Sigmoid colon (tissue), 7 donors: ENCODE data around the gene VOPP1. TPM values are rescaled to one million over a fixed set of nuclear protein-coding genes. Genes with fewer than 3 reads are reported as not detected.
"Not testable (repeated sequence)": the region's sequence is repeated elsewhere in the genome, so short reads cannot be mapped to it uniquely, and the experiment has no call there.

Source experiments
- DNase-seq: peaks from one replicate; pipeline ENCODE4 v3.0.0-alpha.2; 2019
- H3K27ac ChIP-seq, 4 donors: fragments of 200-600 bp; sonication (generic); one replicate each; pipeline ENCODE4 v1.5.1; 2016 to 2019; ENCODE audit warnings: mild to moderate bottlenecking in 1 of 4
- H3K27me3 ChIP-seq, 3 donors: fragments of 200-600 bp; sonication (generic); one replicate each; pipeline ENCODE4 v1.5.1; 2019; ENCODE audit warnings: mild to moderate bottlenecking in 1 of 3
- H3K36me3 ChIP-seq, 4 donors: fragments of 200-600 bp; sonication (generic); one replicate each; pipeline ENCODE4 v1.5.1; 2016 to 2019
- H3K4me1 ChIP-seq, 4 donors: fragments of 200-600 bp; sonication (generic); one replicate each; pipeline ENCODE4 v1.5.1; 2017 to 2019
- H3K4me3 ChIP-seq, 4 donors: fragments of 200-600 bp; sonication (generic); one replicate each; pipeline ENCODE4 v1.5.1; 2017 to 2019; ENCODE audit warnings: mild to moderate bottlenecking in 2 of 4, moderate library complexity in 1 of 4
- H3K9me3 ChIP-seq, 4 donors: fragments of 200-600 bp in 3 of 4; sonication (generic) in 3 of 4; one replicate each; pipeline versions ENCODE4 v1.5.1 to v1.6.1; 2013 to 2019
- CTCF ChIP-seq, 4 experiments: fragments of 450-650 bp in 3 of 4; fragments of 200-600 bp in 1 of 4; IDR thresholded peaks; one replicate each; pipeline ENCODE4 v1.5.1; 2016 to 2019; ENCODE audit warnings: antibody characterized with exemption in 4 of 4, mild to moderate bottlenecking in 3 of 4, moderate library complexity in 2 of 4
- EP300 ChIP-seq, 4 donors: sonication (generic); formaldehyde crosslinking; IDR thresholded peaks; one replicate each; pipeline ENCODE4 v1.6.1; 2017; ENCODE audit warnings: antibody characterized with exemption in 4 of 4
- POLR2A ChIP-seq, 2 donors: fragments of 450-650 bp; IDR thresholded peaks; one replicate each; pipeline ENCODE4 v1.6.1; 2016; ENCODE audit warnings: antibody characterized with exemption in 2 of 2, mild to moderate bottlenecking in 2 of 2, moderate library complexity in 2 of 2
- POLR2AphosphoS5 ChIP-seq, 4 donors: sonication (generic); formaldehyde crosslinking; IDR thresholded peaks; one replicate each; pipeline ENCODE4 v1.6.1; 2017; ENCODE audit warnings: antibody characterized with exemption in 4 of 4
- WGBS, 2 donors: extraction: QIAGEN DNeasy Blood & Tissue Kit; methylation state at CpG; one replicate each; pipeline ENCODE4 v1.1.7; 2013; 5-methylcytosine and 5-hydroxymethylcytosine counted together
- intact Hi-C: fragments of 100-400 bp; cut with DNase I; formaldehyde crosslinking; loops from one replicate; pipeline ENCODE4 v1.15.1; 2023
- polyA plus RNA-seq, 3 donors: library from polyadenylated mRNA; stranded (reverse); fragments of 200-250 nt; gene quantifications; one replicate each; pipeline ENCODE4 v1.2.3, GENCODE V29; 2013
- total RNA-seq, 4 donors: library from RNA; depleted of rRNA; stranded (reverse); fragments of >200 nt; gene quantifications; one replicate each; pipeline ENCODE4 v1.1.0, GENCODE V29; 2016
- donor health status: healthy with polysubstance abuse.
- donor health status: Bipolar disorder and iron deficiency.
- donor health status: healthy.

VOPP1 gene
- total and polyA plus RNA-seq, 7 donors: 22.2 to 59.5 (median 26.4) TPM

GRCh38 chr7:55475855-55476803 lies 96.2 kb downstream of the VOPP1 start:
- peaks cover 0 to 12% (median 2%) of the 10 kb centered on the region in 4 donors for H3K36me3 ChIP-seq

GRCh38 chr7:55474944-55475854 lies 97.1 kb downstream of the VOPP1 start:
- WGBS, 2 donors: 86 to 91% methylated on average over 22 of the region's 22 CpGs
- Histone ChIP-seq H3K27me3 (no peaks in the 10 kb centered on the region), H3K9me3 (no peaks in the 10 kb centered on the region), H3K36me3 (peaks cover 0 to 10% (median 2%) of the 10 kb centered on the region in 4 donors), H3K4me1 (no peaks in the 10 kb centered on the region), H3K27ac (no peak overlapping the region), H3K4me3 (no peak overlapping the region)
- intact Hi-C loops: no loop called here
- no peak for DNase-seq
- no peak for TF ChIP-seq POLR2AphosphoS5 (IDR thresholded peaks at IDR 0.05)
- no peak for TF ChIP-seq EP300 (IDR thresholded peaks at IDR 0.05)
- no peak for TF ChIP-seq CTCF (IDR thresholded peaks at IDR 0.05)
- no peak for TF ChIP-seq POLR2A (IDR thresholded peaks at IDR 0.05)

More at GRCh38 chr7:55475855-55476803, 96.2 kb downstream of the VOPP1 start:
- no peak for DNase-seq
- intact Hi-C loops: no loop called here
- no peaks in the 10 kb centered on the region for H3K4me1 ChIP-seq
- H3K27me3 ChIP-seq: no peaks in the 10 kb centered on the region
- WGBS, 2 donors: 89 to 93% methylated on average over 19 of the region's 19 CpGs
- no peak overlapping the region for H3K4me3 ChIP-seq
- no peaks in the 10 kb centered on the region for H3K9me3 ChIP-seq
- H3K27ac ChIP-seq: no peak overlapping the region
- TF ChIP-seq POLR2AphosphoS5 (IDR thresholded peaks at IDR 0.05) (no peak), EP300 (IDR thresholded peaks at IDR 0.05) (no peak), POLR2A (IDR thresholded peaks at IDR 0.05) (no peak), CTCF (IDR thresholded peaks at IDR 0.05) (no peak)

- TF ChIP-seq EP300 (IDR thresholded peaks at IDR 0.05): no peak
- no peak for TF ChIP-seq POLR2A (IDR thresholded peaks at IDR 0.05)
- no peak for TF ChIP-seq POLR2AphosphoS5 (IDR thresholded peaks at IDR 0.05)
- TF ChIP-seq CTCF (IDR thresholded peaks at IDR 0.05): no peak
- peaks cover 0 to 11% (median 2%) of the 10 kb centered on the region in 4 donors for H3K36me3 ChIP-seq
- no peak overlapping the region for H3K27ac ChIP-seq
- 93 to 96% methylated on average over 10 of the region's 10 CpGs for WGBS, 2 donors
- H3K4me1 ChIP-seq: no peaks in the 10 kb centered on the region
- no peak for DNase-seq
- H3K4me3 ChIP-seq: no peak overlapping the region
- intact Hi-C loops: no loop called here
- no peaks in the 10 kb centered on the region for H3K27me3 ChIP-seq
- H3K9me3 ChIP-seq: no peaks in the 10 kb centered on the region
Measured at GRCh38 chr7:55473932-55474331, 98.4 kb downstream of the VOPP1 start.

- intact Hi-C loops: no loop called here
- no peaks in the 10 kb centered on the region for H3K4me1 ChIP-seq
- H3K27ac ChIP-seq: no peak overlapping the region
- H3K4me3 ChIP-seq: no peak overlapping the region
- no peak for DNase-seq
- TF ChIP-seq POLR2A (IDR thresholded peaks at IDR 0.05) (no peak), CTCF (IDR thresholded peaks at IDR 0.05) (no peak), EP300 (IDR thresholded peaks at IDR 0.05) (no peak)
- H3K27me3 ChIP-seq: no peaks in the 10 kb centered on the region
- H3K9me3 ChIP-seq: no peaks in the 10 kb centered on the region
- H3K36me3 ChIP-seq: peaks cover 0 to 11% (median 2%) of the 10 kb centered on the region in 4 donors
- WGBS, 2 donors: 87 to 91% methylated on average over 25 of the region's 25 CpGs
Measured at GRCh38 chr7:55472928-55473725, 99.2 kb downstream of the VOPP1 start.

- DNase-seq, intact Hi-C loops, H3K27me3 ChIP-seq, H3K4me1 ChIP-seq, H3K4me3 ChIP-seq, H3K27ac ChIP-seq, H3K9me3 ChIP-seq: not testable (repeated sequence)
- 87 to 100% methylated on average over 5 to 6 of the region's 14 CpGs for WGBS, 2 donors
- peaks cover 0 to 11% (median 2%) of the 10 kb centered on the region in 4 donors for H3K36me3 ChIP-seq
Measured at GRCh38 chr7:55472406-55472805, 99.9 kb downstream of the VOPP1 start.

GRCh38 chr7:55471594-55471993 lies 100.7 kb downstream of the VOPP1 start:
- H3K36me3 ChIP-seq: peaks cover 0 to 18% (median 2%) of the 10 kb centered on the region in 4 donors
- intact Hi-C loops, H3K4me1 ChIP-seq, H3K27me3 ChIP-seq, H3K9me3 ChIP-seq, H3K27ac ChIP-seq, DNase-seq, H3K4me3 ChIP-seq: not testable (repeated sequence)
- WGBS, 2 donors: 92 to 94% methylated on average over 4 of the region's 9 CpGs
